Measurements from ENCODE around the gene PPP2R5C. TPM values are rescaled to one million over a fixed set of nuclear protein-coding genes. Genes with fewer than 3 reads are reported as not detected.

Gene PPP2R5C
- total and polyA plus RNA-seq, 12 donors, result 66.8 to 257 (median 222) TPM

- no peak overlapping the region for H3K27ac ChIP-seq
- no peaks in the 10 kb centered on the region for H3K36me3 ChIP-seq
- no peak for DNase-seq
- intact Hi-C loops (cut with DNase I), result loop anchor here in 5 of 10 donors (5.0 to 10.0 kb wide), 3 partner anchors 46 to 1213 kb away; no protein-coding TSS in a partner anchor
- ATAC-seq, result no peak
- H3K9me3 ChIP-seq, result peaks cover 0 to 9% (median 0%) of the 10 kb centered on the region in 11 donors
- H3K4me3 ChIP-seq, result no peak overlapping the region
- H3K27me3 ChIP-seq, result peaks cover 0 to 17% (median 0%) of the 10 kb centered on the region in 7 donors
- WGBS, 2 donors, result 91% methylated on average over 3 of the region's 3 CpGs
- no peak for TF ChIP-seq CTCF (IDR thresholded peaks at IDR 0.05)
- H3K4me1 ChIP-seq, result peaks cover 0 to 14% (median 9%) of the 10 kb centered on the region in 9 donors
Measured at GRCh38 chr14:101757839-101758211, 3.7 kb upstream of the PPP2R5C start.

GRCh38 chr14:101758913-101759593, 2.5 kb upstream of the PPP2R5C start:
- Histone ChIP-seq H3K4me3 (no peak overlapping the region), H3K27me3 (peaks cover 0 to 6% (median 0%) of the 10 kb centered on the region in 7 donors), H3K36me3 (peaks cover 0 to 11% (median 0%) of the 10 kb centered on the region in 9 donors), H3K27ac (no peak overlapping the region), H3K4me1 (peaks cover 0 to 24% (median 11%) of the 10 kb centered on the region in 9 donors), H3K9me3 (no peaks in the 10 kb centered on the region)
- no peak for ATAC-seq
- no peak for DNase-seq
- 78 to 82% methylated on average over 16 of the region's 16 CpGs for WGBS, 2 donors
- TF ChIP-seq CTCF (IDR thresholded peaks at IDR 0.05), result no peak
- intact Hi-C loops (cut with DNase I), result loop anchor here in 5 of 10 donors (5.0 to 10.0 kb wide), 3 partner anchors 47 to 1214 kb away; no protein-coding TSS in a partner anchor

- no peaks in the 10 kb centered on the region for H3K9me3 ChIP-seq
- peak overlapping the region in 8 of 10 donors; percentile 85 to 98 (median 95) for H3K27ac ChIP-seq
- H3K36me3 ChIP-seq, result peaks cover 0 to 23% (median 5%) of the 10 kb centered on the region in 9 donors
- intact Hi-C loops (cut with DNase I), result loop anchor here in 4 of 10 donors (2.0 to 10.0 kb wide), 6 partner anchors 52 to 202 kb away; partner anchors contain the start of gene DYNC1H1 (in 1 of the 4)
- DNase-seq, result peak; percentile 99
- 2 to 3% methylated on average over 46 to 55 of the region's 63 CpGs for WGBS, 2 donors
- no peaks in the 10 kb centered on the region for H3K27me3 ChIP-seq
- H3K4me1 ChIP-seq, result peaks cover 0 to 25% (median 11%) of the 10 kb centered on the region in 9 donors
- peak; percentile 90 to 94 (median 92) for ATAC-seq
- peak overlapping the region; percentile 89 to 100 (median 98) for H3K4me3 ChIP-seq
- no peak for TF ChIP-seq CTCF (IDR thresholded peaks at IDR 0.05)
Measured at GRCh38 chr14:101760138-101761011, 1.1 kb upstream of the PPP2R5C start.

Data from heart right ventricle (tissue), 16 donors.